GM19023 (cell line): ENCODE results near the gene TBCEL.
"Not testable (repeated sequence)": the region's sequence is repeated elsewhere in the genome, so short reads cannot be mapped to it uniquely, and the experiment has no call there.

Experiments used
- ATAC-seq: cut with Tn5 transposase; IDR thresholded peaks from one replicate; pipeline ENCODE4 v1.9.1; 2021; ENCODE audit warnings: mild to moderate bottlenecking, moderate library complexity; ENCODE audit not compliant: unreplicated experiment

The TBCEL gene

GRCh38 chr11:121029153-121029552 lies 5.3 kb downstream of the TBCEL start:
- ATAC-seq, result no peak

DNA sequence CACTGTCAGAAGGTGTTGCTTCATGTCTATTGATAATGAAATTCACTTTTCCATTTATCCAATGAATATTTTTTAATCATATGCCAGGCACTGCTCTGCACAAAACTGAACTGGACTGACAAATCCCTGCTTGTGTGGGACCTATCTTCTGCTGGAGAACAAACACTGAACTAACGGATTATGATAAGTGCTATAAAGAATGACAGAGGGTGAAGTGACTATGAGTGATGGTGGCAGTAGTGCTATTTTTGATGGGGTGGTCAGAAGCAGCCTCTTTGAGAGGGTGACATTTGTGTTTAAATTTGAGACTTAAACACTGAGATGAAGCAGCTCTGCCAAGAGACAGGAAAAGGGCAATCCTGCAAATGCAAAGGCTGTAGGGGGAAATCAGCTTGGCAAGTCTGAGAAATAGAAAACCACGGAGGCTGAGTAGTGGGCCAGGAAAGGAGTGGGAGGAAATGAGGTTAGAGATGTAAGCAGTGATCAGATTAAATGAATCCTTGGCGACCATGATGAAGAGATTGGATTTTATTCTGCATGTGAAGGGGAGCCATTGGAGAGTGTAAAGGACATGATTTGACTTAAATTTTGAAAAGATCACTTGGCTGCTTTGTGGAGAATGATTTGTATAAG lies 6.0 kb downstream of the TBCEL start:
- no peak for ATAC-seq

DNA sequence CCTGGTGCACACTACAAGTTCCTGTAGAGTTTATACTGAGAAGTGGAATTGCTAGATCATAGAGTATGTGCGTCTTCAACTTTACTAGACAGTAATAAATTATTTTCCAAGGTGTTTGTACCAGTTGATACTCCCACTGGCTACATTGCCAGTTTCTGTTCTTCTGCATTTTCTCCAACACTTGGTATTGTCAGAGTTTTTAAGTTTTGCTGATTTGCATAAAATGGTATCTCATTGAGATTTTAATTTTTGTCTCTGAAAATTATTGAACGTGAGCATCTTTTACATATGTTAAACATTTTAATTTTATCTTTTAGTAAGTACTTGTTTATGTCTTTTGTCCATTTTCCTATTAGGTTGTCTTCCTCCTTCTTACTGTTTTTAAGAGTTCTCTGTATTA lies 7.3 kb downstream of the TBCEL start:
- no peak for ATAC-seq

GRCh38 chr11:121031648-121032047 lies 7.7 kb downstream of the TBCEL start:
- not testable (repeated sequence) for ATAC-seq

DNA sequence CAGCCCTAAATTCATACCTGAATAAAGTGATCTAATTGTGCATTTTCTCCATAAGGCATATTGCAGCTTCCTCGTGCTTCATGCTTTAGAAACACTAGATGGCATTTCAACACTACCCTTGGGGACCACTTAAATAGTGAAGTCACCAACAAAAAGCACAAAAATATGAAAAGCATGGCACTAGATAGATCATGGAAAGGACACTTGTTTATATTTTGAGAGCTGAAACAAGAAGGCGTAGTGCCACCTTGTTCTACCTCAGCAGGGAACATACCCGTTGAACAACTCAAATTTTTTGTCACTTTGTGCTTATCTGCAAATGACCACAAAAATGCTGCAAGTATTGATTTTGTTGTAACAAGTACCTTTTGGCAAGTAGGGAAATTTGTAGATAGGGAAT lies 8.6 kb downstream of the TBCEL start:
- ATAC-seq, result no peak

- no peak for ATAC-seq
Observed at GRCh38 chr11:121033635-121034034, 9.7 kb downstream of the TBCEL start.

DNA sequence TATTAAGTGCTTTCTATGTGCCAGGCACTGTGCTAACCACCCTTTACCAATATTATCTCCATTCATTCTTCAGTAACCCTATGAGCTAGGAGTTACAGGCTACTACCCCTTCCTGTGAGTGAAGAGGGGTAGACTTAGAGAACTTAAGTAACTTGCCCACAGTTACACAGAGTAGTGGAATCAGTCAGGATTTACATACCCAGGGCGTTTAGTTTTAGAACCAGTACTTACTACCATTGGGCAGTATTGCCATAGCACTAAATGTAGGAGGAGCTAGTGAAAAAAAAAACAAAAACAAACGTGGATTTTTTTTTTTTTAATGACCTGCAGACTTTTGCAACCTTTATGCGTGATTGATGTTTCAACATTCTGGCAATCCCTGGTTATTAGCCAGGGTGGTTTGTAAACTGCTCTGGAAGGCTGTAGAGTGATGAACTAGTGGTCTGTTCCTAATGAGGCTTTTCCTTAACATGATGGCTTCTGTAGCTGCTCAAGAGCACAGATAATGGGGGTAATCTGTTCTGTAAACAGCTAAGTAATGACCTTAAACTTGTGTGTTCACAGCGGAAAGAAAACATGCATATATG lies 11.4 kb downstream of the TBCEL start:
- ATAC-seq, result no peak

DNA sequence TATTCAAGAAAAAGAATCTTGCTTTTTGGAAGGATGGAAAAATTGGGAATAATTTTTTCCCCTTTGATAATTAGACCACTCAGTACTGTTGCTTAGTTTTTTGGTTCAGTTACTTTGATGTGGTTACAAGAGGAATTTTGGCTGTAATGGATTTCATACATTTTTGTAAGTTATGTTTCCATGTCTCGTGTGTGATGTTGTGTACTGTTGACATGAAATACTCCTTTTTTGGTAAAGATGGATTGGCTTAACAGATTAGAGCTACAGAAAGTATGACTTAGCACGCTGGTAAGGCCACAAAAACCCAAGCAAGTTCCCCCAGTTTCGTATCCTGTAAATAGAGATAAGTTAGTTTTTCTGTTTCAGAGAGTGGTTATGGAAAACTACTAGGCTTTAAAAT lies 11.9 kb downstream of the TBCEL start:
- no peak for ATAC-seq

GRCh38 chr11:121037016-121037415 lies 13.1 kb downstream of the TBCEL start:
- ATAC-seq, result no peak

GRCh38 chr11:121038648-121039409 lies 14.9 kb downstream of the TBCEL start:
- ATAC-seq, result no peak

DNA sequence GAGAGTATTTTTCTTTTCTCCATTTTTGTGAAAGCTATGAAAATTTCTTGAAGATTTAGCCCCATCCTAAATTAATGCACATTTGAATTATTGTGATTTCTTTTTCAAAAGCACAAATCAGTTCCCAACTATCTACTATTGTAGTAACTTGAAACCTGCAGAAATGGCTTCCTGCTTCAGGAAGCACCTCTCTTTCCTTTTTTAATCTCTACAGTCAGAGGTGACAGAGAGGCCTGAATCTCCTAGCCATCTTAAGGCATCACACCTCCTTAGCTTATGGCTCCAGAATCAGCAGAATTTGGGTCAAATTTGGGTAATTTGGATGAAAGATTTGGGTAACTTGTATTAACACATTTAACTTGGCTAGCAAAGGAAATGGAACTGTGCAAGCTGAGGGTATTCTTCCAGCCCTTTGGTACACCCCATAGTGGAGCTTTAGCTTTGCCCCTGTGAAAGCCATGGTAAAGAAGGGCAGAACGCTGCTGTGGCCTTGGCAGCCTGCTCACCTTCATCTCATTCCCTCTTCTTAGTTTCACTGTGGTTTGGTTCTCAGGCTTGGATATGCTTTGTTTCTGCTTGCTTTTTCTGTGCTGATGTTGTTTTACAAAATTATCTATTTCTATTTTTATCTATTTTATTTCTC lies 16.2 kb downstream of the TBCEL start:
- ATAC-seq, result no peak

- ATAC-seq, result no peak
Observed at GRCh38 chr11:121040614-121041002, 16.7 kb downstream of the TBCEL start.

- no peak for ATAC-seq
Observed at GRCh38 chr11:121041072-121041471, 17.2 kb downstream of the TBCEL start.

- ATAC-seq, result no peak
Observed at GRCh38 chr11:121042296-121042695, 18.4 kb downstream of the TBCEL start.

DNA sequence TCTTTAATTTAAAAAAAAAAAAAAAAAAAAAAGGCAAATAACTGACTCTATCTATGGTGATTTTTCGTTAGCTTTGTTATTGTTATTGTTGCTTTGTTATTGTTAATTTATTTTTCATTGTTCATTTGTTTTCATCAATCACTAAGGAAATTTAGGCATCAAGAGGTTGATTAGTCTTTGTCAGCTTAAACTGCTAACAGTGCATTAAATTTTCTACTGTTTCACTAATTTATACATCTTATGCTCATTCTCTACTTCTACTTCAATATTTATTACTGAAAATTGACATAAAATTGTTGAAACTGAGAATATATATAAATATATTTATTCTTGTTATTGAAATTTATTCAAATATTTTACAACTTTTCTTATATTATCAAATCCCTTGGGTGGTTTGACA lies 24.0 kb downstream of the TBCEL start:
- ATAC-seq, result no peak

GRCh38 chr11:121048464-121049233 lies 24.7 kb downstream of the TBCEL start:
- ATAC-seq, result no peak

DNA sequence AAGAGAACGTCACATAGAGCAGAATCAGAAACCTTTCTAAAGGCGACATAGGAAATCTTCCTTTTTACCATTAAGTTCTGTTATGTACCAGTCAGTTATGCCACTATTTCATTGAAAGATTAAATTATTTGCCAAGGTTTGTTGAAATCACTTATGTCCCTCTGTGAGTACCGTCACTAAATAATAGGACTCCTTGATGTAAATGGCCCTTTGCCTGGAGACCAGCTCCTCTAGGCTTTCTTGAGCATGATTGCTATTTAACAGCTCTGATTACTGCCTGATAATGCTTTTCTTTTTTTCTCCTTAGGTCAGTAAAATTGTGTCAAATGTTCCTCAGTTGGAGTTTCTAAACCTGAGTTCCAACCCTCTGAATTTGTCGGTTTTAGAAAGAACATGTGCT lies 29.3 kb downstream of the TBCEL start:
- no peak for ATAC-seq

GRCh38 chr11:121054266-121054665 lies 30.4 kb downstream of the TBCEL start:
- no peak for ATAC-seq

- no peak for ATAC-seq
Observed at GRCh38 chr11:121055076-121055475, 31.2 kb downstream of the TBCEL start.

DNA sequence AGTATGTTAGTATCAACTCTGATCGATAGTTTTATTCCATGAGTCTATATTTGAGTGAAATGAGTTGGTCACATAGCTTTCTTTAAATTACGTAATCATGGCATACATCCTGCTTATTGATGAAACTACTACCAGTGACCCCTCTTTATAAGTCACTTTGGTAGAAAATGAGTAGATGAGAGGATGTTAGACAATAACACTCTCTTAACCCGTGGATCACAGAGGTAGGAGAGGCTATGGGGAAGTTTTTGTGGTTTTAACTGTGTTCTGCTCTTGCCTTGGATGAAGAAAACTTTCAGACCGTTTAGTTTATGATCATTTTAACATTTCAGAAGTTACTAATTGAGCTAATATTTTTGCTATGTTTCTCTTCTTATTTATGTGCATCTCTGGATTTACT lies 34.0 kb downstream of the TBCEL start:
- ATAC-seq, result no peak

GRCh38 chr11:121058941-121059340 lies 35.0 kb downstream of the TBCEL start:
- no peak for ATAC-seq
